Esophagus mucosa (tissue), 1 donor: ENCODE measurements around the gene KRCC1. TPM values are rescaled to one million over a fixed set of nuclear protein-coding genes. Genes with fewer than 3 reads are reported as not detected.
"Not testable (repeated sequence)": the region's sequence is repeated elsewhere in the genome, so short reads cannot be mapped to it uniquely, and the experiment has no call there.

Experiments used
- ATAC-seq: fragments of 200-7000 bp; cut with Tn5 transposase; one replicate; pipeline ENCODE4 v1.9.1; 2020
- total RNA-seq: library from RNA; stranded (reverse); gene quantifications from one replicate; pipeline ENCODE4 v1.2.4, GENCODE V29; 2023
- donor health status: DM: yes; HTN: yes; CAD: no.

The KRCC1 gene
- total RNA-seq, 1 donor from 2014 or later, result 15.5 TPM

DNA sequence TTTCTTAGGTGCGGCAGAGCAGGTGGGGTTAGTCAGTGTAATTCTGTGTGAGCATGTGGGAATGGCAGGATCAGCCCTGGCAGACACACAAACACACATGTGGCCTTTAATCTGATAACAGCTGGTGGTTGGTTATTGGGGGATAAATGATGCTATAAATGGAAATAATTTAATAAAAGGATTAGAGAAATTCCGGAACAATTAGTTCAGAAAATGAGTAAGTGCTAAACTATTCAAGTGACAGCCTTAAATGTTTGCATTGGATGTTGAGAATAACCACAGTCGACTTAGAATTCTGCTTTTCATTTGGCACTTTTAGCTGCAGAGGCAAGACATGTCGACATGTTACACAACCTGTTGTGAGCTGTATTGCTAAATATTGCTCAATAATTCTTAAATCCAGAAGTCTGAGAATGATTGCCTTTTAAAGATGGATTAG, 19.3 kb upstream of the KRCC1 start:
- peak; percentile 57 for ATAC-seq

DNA sequence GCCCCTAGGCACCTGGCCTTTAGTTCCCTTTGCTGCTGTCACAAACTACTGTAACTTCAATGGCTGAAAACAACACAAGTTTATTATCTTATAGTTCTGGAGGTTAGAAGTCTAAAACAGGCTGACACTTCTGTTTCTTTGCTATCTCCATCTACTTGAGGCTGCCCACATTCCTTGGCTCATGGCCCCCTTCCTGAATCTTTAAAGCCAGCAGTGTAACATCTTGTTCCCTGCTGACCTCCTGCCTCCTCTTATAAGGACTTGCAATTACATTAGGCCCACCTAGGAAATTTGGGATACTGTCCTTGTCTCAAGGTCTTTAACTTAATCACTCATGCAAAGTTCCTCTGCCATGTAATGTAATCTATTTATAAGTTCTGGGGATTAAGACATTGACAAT, 18.6 kb upstream of the KRCC1 start:
- no peak for ATAC-seq

DNA sequence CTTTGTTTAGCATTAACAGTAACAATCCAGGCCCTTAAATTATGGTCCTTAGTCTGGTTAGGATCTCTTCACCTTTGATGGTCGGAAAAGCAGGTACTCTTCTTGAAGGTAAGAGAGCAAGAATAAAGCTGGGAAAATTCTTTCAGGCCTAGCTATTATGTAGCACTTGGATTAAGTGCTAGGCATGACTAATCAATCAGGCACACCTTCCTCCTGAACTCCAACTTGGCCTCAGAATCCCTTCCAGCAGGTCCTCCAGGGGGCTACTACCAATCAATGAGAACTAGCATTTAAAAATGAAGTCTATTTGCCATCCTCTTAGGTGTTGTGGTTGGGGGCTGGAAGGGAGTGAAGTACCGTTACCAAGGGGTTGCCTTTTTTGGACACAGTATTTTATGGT, 15.8 kb upstream of the KRCC1 start:
- ATAC-seq, result no peak

DNA sequence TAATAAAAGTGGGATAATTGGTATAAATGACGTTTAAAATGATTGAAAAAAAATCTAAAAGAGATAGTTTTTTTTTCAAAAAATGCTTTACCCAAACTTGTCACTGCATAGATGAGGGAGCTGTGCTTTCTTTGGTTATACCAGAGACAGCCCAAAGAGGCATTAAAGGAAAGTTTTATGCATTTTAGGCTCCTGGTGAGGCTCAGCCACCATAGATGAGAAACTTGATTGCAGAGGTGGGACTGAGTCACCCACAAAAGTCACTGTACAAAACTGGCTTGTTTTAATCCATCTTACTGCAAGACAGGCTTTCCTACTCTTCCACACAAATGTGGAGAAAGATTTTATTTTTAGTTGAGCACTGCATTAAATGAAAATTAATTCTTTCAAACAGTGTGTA, 14.5 kb upstream of the KRCC1 start:
- ATAC-seq, result no peak

DNA sequence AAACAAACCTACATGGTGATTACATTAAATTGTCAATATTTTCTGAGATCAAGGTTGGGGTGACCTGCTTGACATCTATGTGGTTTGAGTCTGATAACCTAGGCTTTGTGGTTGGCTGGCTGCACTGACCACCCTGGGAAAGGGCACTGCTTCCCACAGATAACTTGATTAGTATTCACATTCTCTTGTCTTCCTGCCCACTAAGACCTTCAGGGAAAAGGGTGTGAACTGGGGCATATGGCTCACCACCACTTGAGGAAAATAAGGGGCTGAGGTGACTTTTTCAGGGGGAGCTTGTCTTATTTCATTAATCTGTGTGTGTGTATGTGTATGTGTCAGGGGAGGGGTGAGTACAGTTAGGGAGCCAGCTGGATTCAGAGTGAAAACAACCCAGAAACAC, 13.5 kb upstream of the KRCC1 start:
- ATAC-seq, result no peak

DNA sequence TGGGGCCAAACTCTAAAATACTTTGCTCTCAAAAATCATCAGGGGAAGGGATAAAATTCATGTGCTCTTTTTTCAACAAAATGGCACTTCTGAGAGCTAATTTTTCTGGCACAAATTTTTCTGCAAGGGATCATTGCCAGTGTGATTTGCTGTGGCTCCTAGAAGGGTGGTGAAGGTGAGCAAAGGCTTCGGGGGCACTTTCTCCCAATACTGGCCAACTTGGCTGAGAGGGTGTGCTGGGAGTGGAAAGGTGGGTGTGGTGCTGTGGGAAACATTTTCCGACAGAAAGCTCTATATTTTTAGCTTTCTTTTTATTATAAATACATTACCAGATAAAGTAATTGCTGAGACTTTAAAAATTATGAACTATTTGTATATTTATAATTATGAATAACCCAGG, 12.5 kb upstream of the KRCC1 start:
- no peak for ATAC-seq

DNA sequence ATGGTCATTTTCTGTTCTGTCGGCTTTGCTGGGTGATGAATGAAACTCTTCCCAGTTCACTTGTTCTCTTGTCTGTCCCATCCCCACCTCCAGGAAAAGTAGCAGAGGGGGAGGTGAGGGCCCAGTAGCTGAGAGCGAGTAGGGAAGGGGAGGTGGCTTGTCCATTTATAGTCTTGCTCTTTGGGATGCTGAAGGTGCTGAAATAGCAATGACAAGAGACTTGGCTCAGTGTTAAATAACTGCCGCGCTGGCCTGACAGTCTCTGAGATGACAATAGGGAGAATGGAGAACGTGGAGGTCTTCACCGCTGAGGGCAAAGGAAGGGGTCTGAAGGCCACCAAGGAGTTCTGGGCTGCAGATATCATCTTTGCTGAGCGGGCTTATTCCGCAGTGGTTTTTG, 12.0 kb upstream of the KRCC1 start, which contains the start of gene SMYD1:
TSS of gene SMYD1 (plus strand) at position 228 of the 400 bp plus-strand sequence. CDS start at position 268, 40 bp downstream.
- ATAC-seq, result no peak

DNA sequence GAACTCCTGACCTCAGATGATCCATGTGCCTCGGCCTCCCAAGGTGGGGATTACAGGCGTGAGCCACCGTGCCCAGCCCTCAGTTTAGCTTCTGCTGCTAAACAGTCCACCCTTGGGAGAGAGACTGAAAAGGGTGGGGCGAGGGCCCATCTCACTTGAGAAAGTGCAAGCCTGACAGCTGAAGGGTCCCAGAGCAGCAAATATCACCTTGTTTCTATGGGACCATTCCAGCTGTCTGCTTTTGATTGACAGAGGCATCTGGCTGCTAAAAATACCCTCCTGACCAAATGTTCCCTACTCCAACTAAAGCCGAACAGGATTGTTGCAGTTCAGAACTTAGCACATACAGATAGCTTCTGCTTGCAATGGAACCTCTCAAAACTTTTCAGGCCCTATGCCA, 11.6 kb upstream of the KRCC1 start:
- no peak for ATAC-seq

DNA sequence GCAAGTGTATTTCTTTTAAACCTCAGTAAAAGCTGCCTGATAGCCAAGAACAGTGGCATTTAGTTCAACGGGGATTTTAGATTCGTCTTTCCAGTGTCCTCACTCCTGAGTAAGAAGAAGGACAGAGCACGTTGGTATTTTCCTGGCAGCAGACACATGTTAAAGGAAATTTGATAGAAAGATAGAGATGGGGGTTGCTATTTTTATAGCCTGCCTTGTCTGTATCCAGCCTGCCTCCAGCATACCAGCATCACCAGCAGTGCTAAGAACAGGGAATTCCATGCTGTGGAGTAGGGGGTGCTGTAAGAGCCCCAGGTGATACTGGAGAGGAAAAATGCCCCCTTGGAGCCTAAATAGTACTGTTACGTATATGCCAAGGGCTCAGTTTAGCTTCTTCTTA, 11.0 kb upstream of the KRCC1 start:
- no peak for ATAC-seq

DNA sequence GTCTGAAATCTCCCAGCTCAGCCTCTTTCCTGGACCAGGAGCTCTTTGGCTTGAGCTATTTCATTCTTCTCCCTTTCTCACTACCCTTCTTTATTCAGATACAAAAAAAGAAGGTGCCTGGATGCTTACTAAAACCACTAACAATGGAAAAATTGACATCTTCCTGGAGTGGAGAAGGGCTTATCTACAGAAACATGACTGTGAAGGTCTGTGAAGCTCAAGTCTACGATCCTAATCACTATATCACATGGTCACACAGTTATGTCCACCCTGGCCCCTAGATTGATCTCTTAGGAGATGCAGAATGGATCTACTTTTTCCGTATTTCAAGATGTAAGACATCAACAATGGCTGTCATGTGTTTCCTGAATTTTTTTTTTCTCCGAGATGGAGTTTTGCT, 5.7 kb upstream of the KRCC1 start:
- ATAC-seq, result no peak

DNA sequence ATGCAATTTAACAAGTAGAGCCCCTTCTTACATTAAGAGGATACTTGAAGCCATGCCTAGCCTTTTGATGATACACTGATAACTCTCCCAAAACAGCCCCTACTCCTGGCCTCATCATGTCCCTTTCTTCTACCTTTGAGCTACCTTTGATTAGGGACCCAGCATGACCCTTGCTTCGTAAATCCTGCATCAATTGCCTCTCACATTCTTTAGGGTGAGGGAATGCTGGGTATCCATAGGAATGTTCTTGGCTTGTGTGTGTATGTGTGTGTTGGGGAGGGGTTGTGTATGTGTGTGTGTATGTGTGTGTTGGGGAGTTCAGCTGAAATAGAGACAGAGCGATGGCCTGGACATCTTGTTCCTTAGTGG, 5.3 kb upstream of the KRCC1 start:
- no peak for ATAC-seq

DNA sequence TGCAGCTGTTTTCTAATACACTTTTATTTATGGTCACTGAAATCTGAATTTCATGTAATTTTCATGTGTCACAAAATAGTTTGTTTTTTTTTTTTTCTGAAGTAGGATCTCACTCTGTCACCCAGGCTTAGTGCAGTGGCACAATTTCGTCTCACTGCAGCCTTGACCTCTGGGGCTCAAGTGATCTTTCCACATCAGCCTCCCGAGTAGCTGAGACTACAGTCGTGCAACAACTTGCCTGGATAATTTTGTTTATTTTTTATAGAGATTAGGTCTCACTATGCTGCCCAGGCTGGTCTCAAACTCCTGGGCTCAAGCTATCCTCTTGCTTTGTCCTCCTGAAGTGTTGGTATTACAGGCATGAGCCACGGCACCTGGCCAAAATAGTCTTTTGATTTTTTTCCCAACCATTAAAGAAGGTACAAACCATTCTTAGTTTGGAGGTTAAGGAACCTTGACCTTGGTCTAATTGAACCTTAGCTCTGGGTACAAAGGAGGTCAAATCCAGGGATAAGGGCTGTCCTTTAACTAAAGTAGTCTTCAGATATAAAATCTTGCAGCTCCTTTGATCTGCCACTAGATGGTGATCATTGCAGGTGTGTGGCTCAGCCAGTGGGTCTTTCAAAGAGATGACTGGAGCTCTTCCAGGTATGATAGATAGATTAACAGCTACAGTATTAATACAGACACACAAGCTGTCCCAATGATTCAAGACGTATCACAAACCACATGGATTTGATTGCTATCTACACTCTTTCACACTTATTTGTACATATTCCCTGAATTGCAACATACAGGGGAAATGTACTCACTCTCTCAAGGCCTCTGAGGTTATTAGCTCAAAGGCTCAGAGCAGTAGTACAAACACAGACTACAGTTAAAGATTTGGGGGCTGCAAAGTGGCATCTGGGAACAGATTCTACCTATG, 4.7 kb upstream of the KRCC1 start:
- ATAC-seq, result no peak

DNA sequence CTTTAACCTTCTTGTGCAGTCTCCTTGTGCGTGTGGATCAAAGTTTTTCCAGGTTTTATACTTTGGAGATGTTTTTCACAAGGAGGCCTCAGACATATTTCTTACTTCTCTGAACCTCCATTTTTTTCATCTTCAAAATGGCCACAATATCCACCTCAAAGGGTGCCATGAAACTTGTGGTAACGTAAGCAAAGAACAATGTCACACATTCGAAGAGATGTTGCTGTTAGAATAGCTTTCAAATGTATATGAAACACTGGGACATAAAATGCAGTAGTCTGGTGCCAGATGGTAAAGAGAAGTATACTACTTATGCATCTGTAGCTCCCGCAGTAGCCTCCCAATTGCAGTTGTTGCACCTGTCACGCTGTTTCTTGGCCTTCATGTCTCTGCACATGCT, 2.6 kb upstream of the KRCC1 start:
- ATAC-seq, result no peak

DNA sequence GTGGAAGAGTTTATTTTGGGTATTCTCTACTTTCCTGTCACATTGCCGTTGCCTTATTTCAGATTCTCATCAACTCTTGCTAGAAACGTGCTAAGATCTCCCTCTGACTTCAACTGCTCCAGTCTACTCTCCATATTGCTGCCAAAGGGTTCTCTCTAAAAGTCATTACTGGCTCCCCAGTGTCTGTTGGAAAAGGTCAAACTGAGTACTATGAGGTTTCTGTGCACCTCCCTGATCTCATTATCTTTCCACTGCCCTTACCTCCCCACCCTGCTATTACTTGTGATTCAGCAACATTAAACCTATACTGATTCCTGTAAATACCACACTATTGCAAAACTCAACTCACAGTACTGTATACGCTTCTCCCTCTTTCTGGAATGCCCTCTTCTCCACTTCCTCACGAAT, 1.9 kb upstream of the KRCC1 start:
- ATAC-seq, result no peak

DNA sequence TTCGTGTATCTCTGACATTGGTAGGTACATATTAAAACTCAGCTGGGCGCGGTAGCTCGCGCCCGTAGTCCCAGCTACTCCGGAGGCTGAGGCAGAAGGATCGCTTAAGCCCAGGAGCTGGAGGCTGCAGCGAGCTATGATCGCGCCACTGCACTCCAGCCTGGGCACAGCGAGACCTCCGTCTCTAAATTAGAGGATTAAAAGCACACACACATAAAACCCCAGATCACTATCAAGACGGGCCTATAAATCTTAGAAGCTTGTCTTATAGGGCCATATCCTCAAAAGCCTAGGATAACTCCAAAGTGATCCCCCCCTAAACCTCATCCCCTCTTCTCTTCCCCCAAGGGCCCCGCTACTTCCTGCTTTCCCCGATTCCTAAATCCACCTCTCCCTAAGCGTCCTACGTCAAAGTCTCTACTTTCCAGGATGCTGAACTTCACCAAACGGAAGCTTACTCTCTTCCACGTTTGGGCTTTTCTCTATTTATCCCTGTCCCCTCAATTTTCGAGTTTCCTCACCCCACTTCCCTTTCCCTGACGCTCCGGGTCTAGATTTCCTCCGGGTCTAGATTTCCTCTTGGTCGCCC, 707 bp downstream of the KRCC1 start:
- no peak for ATAC-seq

DNA sequence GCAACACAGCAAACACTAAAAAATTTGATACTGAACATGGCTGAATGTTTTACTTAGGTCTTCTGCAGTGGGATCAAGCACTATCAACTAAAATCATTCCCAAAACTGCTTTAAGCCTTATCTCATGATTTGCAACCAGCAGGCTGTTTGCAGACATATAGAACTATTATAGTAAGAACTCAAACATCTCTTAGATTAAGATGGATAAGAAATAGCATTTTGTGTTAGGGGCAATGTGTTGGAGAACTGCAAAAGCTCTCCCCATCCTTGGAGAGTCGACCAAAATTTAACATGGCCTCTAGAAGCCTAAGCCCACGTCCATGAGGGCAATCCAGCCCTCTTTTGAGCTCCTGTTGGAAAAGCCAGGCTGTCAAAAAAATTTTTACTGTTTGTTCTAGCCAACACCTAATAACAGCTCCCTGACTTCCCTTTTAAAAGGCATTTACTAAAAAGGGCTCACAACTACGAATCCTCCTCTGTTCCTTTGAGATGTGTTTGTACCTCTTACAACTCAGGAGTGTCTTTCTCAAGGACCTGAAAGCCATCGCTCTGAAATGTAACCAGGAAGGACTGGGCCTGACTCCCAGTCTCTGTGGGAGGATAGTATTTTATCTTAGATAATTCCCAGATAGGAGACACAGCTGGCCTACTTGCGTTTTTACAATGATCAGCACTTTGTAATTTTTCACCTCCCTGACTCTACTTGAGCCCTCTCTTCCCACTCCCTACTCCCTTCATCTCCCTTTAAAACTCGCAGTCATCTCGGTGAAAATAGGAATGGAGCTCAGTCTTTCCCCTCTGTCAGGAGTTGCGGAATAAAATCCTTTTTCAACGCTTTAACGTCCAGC, 1.4 kb downstream of the KRCC1 start:
- ATAC-seq, result no peak

DNA sequence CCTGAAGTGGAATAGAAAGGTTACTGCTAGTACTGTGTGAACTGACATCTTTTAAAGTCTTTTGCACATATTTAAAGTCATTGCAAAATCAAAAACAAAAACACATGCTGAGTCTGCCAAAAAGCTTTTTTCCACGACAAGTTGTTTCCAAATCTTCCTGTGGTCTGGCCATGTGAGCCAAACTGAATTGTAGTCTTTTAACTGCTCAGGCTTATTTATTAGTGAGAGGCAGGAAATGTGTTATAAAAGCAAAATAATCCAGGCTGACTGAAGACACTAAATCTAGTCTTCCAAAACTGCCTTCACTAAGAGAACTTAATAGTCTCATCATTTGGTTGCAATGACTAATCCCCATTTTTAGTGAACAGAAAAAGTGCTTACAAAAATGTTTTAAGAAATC, 2.3 kb downstream of the KRCC1 start:
- no peak for ATAC-seq

DNA sequence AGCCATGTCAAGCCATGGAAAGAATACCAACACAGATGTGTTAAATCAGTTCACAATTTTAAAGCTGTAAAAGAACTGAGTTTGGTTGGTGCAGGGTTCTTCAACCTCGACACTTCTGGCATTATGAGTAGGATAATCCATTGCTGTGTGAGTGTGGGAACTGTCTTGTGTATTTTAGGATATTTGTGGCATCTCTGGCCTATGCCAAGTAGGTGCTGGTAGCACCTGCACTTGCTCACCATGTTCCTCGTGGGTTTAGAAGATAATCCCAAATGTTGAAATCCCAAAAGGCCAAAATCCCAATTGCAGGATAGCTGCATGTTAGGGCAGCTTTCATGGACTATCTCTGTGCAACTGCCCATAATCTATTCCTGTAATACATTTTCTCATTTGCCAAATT, 3.8 kb downstream of the KRCC1 start:
- ATAC-seq, result no peak

DNA sequence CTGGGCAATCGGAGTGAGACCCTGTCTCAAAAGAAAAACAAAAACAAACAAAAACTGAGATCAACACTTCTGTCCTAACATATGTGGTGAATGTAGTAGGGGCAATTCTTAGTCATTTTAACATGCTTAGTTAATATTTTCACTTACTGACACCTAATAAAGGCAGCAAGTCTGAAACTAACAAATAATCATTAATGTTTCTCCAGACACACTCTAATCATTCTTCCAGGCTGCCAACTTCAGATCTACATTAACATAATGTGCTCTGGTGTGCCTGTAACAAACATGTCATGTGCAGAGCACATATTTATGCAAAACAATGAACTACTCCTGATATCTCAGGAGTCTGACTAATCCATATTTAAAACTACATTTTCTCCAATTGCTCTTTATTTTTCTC, 6.0 kb downstream of the KRCC1 start:
- ATAC-seq, result no peak

DNA sequence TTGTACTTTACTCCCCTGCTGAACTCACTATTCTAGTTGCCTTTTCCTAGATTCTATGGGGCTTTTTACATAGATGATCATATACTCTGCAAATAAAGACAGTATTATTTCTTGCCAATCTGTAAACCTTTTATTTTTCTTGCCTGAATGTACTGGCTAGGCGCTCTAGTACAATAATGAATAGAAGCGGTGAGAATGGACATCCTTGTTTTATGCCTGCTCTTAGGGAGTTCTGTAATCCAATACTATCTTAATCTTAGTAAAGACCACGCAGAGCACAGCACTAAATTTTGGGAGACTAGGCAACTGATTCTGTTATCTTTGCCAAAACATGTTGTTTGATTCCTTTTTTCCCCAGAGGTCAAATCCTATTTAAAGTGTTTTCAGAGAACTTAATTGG, 7.0 kb downstream of the KRCC1 start:
- ATAC-seq, result no peak

DNA sequence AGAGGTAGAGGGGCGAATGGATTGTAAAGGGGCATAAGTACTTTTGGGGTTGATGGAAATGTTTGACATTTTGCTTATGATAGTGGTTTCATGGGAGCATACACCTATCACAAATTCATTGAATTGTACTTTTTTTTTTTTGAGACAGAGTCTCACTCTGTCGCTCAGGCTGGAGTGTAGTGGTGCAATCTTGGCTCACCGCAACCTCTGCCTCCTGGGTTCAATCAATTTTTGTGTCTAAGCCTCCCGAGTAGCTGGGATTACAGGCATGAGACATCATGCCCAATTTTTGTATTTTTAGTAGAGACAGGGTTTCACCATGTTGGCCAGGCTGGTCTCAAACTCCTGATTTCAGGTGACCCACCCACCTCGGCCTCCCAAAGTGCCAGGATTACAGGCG, 10.0 kb downstream of the KRCC1 start:
- ATAC-seq, result not testable (repeated sequence)

DNA sequence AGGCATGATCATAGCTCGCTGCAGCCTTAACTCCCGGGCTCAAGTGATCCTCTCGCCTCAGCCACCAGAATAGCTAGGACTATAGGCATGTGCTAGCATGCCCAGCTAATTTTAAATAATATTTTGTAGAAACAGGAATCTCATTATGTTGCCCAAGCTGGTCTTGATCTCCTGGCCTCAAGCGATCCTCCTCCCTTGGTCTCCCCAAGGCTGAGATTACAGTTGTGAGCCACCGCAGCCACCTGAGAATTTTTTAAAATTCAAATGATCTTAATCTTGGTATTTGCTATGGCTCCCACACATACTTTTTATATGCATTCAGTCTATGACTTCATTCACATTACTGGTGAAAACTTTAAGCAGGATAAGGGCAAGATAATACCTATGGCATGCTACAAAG, 13.1 kb downstream of the KRCC1 start:
- ATAC-seq, result no peak
